Esophagus muscularis mucosa (tissue), 4 donors: ENCODE data around the gene POPDC3.

Experiments used
- CTCF ChIP-seq, 3 experiments: fragments of 200-600 bp in 2 of 3; fragments of 450-650 bp in 1 of 3; sonication (generic) in 2 of 3; IDR thresholded peaks; one replicate each; pipeline ENCODE4 v1.5.1; 2017 to 2019; ENCODE audit warnings: antibody characterized with exemption in 3 of 3, mild to moderate bottlenecking in 2 of 3, moderate library complexity in 1 of 3
- EP300 ChIP-seq: sonication (generic); formaldehyde crosslinking; IDR thresholded peaks from one replicate; pipeline ENCODE4 v1.6.1; 2017; ENCODE audit warnings: antibody characterized with exemption
- POLR2A ChIP-seq: fragments of 450-650 bp; IDR thresholded peaks from one replicate; pipeline ENCODE4 v1.6.1; 2017; ENCODE audit warnings: antibody characterized with exemption, moderate library complexity, mild to moderate bottlenecking, low read depth

GRCh38 chr6:105186576-105186975, 6.8 kb upstream of the POPDC3 start:
- no peak for TF ChIP-seq CTCF (IDR thresholded peaks at IDR 0.05)
- TF ChIP-seq POLR2A: no peak
- TF ChIP-seq EP300: no peak
